Stimulated activated CD4-positive, alpha-beta T cell treated with anti-CD3 and anti-CD28 coated beads, Interleukin-1b, Interleukin-23, amount 100 ng/mL, for 1 hour (primary cell): ENCODE results near the gene HOXD1.

Experiments used
- DNase-seq, 2 donors: peaks; one replicate each; pipeline ENCODE4 v3.0.0-alpha.2; 2020; ENCODE audit warnings: low read depth in 2 of 2

Gene HOXD1

GRCh38 chr2:176165370-176166050 lies 23.0 kb upstream of the HOXD1 start:
- no peak for DNase-seq

GRCh38 chr2:176166272-176166671 lies 22.2 kb upstream of the HOXD1 start:
- no peak for DNase-seq

GRCh38 chr2:176167398-176167797 lies 21.1 kb upstream of the HOXD1 start:
- no peak for DNase-seq

- DNase-seq, result no peak
Observed at GRCh38 chr2:176169181-176169580, 19.3 kb upstream of the HOXD1 start.

GRCh38 chr2:176169711-176170110 lies 18.8 kb upstream of the HOXD1 start:
- no peak for DNase-seq

GRCh38 chr2:176170602-176171305 lies 17.7 kb upstream of the HOXD1 start:
- no peak for DNase-seq

- DNase-seq, result no peak
Observed at GRCh38 chr2:176171351-176172006, 17.0 kb upstream of the HOXD1 start.

GRCh38 chr2:176172007-176172894 lies 16.2 kb upstream of the HOXD1 start:
- no peak for DNase-seq

- no peak for DNase-seq
Observed at GRCh38 chr2:176172895-176173566, 15.4 kb upstream of the HOXD1 start.

GRCh38 chr2:176173567-176174381 lies 14.7 kb upstream of the HOXD1 start:
- no peak for DNase-seq

GRCh38 chr2:176174382-176174823 lies 14.1 kb upstream of the HOXD1 start:
- DNase-seq, result no peak

GRCh38 chr2:176174824-176175708 lies 13.4 kb upstream of the HOXD1 start:
- DNase-seq, result no peak

- no peak for DNase-seq
Observed at GRCh38 chr2:176175709-176176607, 12.5 kb upstream of the HOXD1 start.

- no peak for DNase-seq
Observed at GRCh38 chr2:176177580-176178037, 10.9 kb upstream of the HOXD1 start.

GRCh38 chr2:176178038-176178756 lies 10.3 kb upstream of the HOXD1 start:
- DNase-seq, result no peak

- DNase-seq, result no peak
Observed at GRCh38 chr2:176178757-176179295, 9.6 kb upstream of the HOXD1 start.

GRCh38 chr2:176181551-176181950 lies 6.9 kb upstream of the HOXD1 start:
- no peak for DNase-seq
